K562 (cell line): ENCODE measurements around the gene NR6A1. TPM values are rescaled to one million over a fixed set of nuclear protein-coding genes. Genes with fewer than 3 reads are reported as not detected.
A peak's percentile ranks its signal among the peaks of the same experiment; 100 is the strongest.

Source experiments
- ATF3 ChIP-seq, 2 experiments: fragments of 450-650 bp in 1 of 2; sonication (generic) in 1 of 2; formaldehyde crosslinking in 1 of 2; IDR thresholded peaks in 1 of 2; conservative IDR thresholded peaks in 1 of 2; 2 replicates each; pipeline versions ENCODE4 v1.6.1 to v1.8.1; 2016 to 2023; ENCODE audit warnings: mild to moderate bottlenecking in 2 of 2, moderate library complexity in 2 of 2, inconsistent platforms in 1 of 2, missing genetic modification reagents in 1 of 2
- ATF6 ChIP-seq: sonication (generic); formaldehyde crosslinking; IDR thresholded peaks from 2 replicates; pipeline ENCODE4 v1.4.0; 2020; ENCODE audit warnings: mild to moderate bottlenecking, missing genetic modification reagents
- EGR1 ChIP-seq: fragments of 450-650 bp; conservative IDR thresholded peaks from 2 replicates; pipeline ENCODE4 v1.6.1; 2017; ENCODE audit warnings: mild to moderate bottlenecking
- EP400 ChIP-seq: fragments of 450-650 bp; IDR thresholded peaks from 2 replicates; pipeline ENCODE4 v1.6.1; 2017; ENCODE audit warnings: antibody characterized with exemption, mild to moderate bottlenecking, moderate library complexity
- FOSL1 ChIP-seq: fragments of 200-800 bp; sonication (Bioruptor generic); conservative IDR thresholded peaks from 2 replicates; pipeline ENCODE4 v1.6.1; 2016; ENCODE audit warnings: missing genetic modification characterization, missing compliant biosample characterization
- HMBOX1 ChIP-seq: sonication (generic); IDR thresholded peaks from 2 replicates; pipeline ENCODE4 v1.6.1; 2016
- NR2C2 ChIP-seq, 2 experiments: fragments of 200-800 bp in 1 of 2; sonication (Bioruptor generic) in 1 of 2; sonication (generic) in 1 of 2; formaldehyde crosslinking in 1 of 2; IDR thresholded peaks; 2 replicates each; pipeline versions ENCODE4 v1.6.1 to v1.8.0; 2016 to 2022; ENCODE audit warnings: mild to moderate bottlenecking in 1 of 2, missing compliant biosample characterization in 1 of 2, missing genetic modification characterization in 1 of 2, missing genetic modification reagents in 1 of 2
- PHF21A ChIP-seq: fragments of 450-650 bp; IDR thresholded peaks from 2 replicates; pipeline ENCODE4 v1.6.1; 2017; ENCODE audit warnings: low read depth, borderline replicate concordance
- POU5F1 ChIP-seq: fragments of 150-350 bp; IDR thresholded peaks from 2 replicates; pipeline ENCODE4 v1.6.1; 2014; ENCODE audit warnings: borderline replicate concordance, low read length, low read depth, mild to moderate bottlenecking; ENCODE audit not compliant: partially characterized antibody
- PRDM10 ChIP-seq: fragments of 450-650 bp; IDR thresholded peaks from 2 replicates; pipeline ENCODE4 v1.6.1; 2018; ENCODE audit not compliant: partially characterized antibody
- RCOR1 ChIP-seq, 2 experiments: IDR thresholded peaks; 2 replicates each; pipeline ENCODE4 v1.6.1; 2012; ENCODE audit warnings: low read depth in 2 of 2, low read length in 2 of 2, borderline replicate concordance in 1 of 2, improper control_type of control experiment in 1 of 2
- TFAP4 ChIP-seq: sonication (generic); formaldehyde crosslinking; IDR thresholded peaks from 2 replicates; pipeline ENCODE4 v1.8.0; 2022; ENCODE audit warnings: missing genetic modification reagents, mild to moderate bottlenecking, moderate library complexity, borderline replicate concordance
- VEZF1 ChIP-seq: fragments of 200-800 bp; sonication (Bioruptor generic); IDR thresholded peaks from 2 replicates; pipeline ENCODE4 v1.6.1; 2017; ENCODE audit warnings: missing genetic modification characterization, missing compliant biosample characterization
- WHSC1 ChIP-seq: IDR thresholded peaks from one replicate; pipeline ENCODE4 v1.6.1; 2012; ENCODE audit warnings: low read length, control low read depth, inconsistent platforms
- YY1 ChIP-seq, 3 experiments: IDR thresholded peaks; 2 replicates each; pipeline ENCODE4 v1.6.1; 2011; ENCODE audit warnings: low read length in 2 of 3, mild to moderate bottlenecking in 2 of 3, moderate library complexity in 2 of 3, borderline replicate concordance in 1 of 3, control low read depth in 1 of 3, low read depth in 1 of 3; ENCODE audit not compliant: insufficient read depth in 3 of 3, insufficient replicate concordance in 2 of 3, control insufficient read depth in 1 of 3, insufficient read length in 1 of 3; ENCODE audit errors: extremely low read depth in 1 of 3
- ZBED1 ChIP-seq: IDR thresholded peaks from 2 replicates; pipeline ENCODE4 v1.6.1; 2014
- polyA plus RNA-seq, 8 experiments: library from polyadenylated mRNA; depleted of rRNA in 4 of 8; stranded (reverse) in 5 of 8; unstranded in 3 of 8; fragments of >200 nt; fragmentation: Nextera tagmentation in 2 of 8; fragmentation: Illumina TruSeq in 1 of 8; extraction: Ambion mirVana in 2 of 8; extraction: Trizol in 1 of 8; gene quantifications; 2 replicates each; pipeline versions ENCODE4 v1.2.1 to v1.2.3, GENCODE V29; 2011 to 2014; ENCODE audit warnings: inconsistent platforms in 1 of 8, missing spikeins in 1 of 8
- total RNA-seq, 7 experiments: library from RNA; depleted of rRNA in 6 of 7; stranded (reverse); fragments of >200 nt in 6 of 7; fragmentation: Illumina TruSeq in 2 of 7; extraction: Trizol in 2 of 7; gene quantifications; 2 replicates each; pipeline versions ENCODE4 v1.2.1 to v1.2.3, GENCODE V29; 2011 to 2021; ENCODE audit warnings: low replicate concordance in 1 of 7

NR6A1 gene
- total and polyA plus RNA-seq, 9 of the 15 experiments (the other 6 are each of a cell fraction or from before 2014, with no cell fraction given): 9.7 to 55.4 (median 28.3) TPM

- TF ChIP-seq VEZF1: peak; percentile 65
- TF ChIP-seq ZBED1: no peak
- peak in 1 of 3 experiments; percentile 13 for TF ChIP-seq YY1 (IDR thresholded peaks at IDR 0.05; ENCODE audit: borderline replicate concordance in 1 of 3, control insufficient read depth in 1 of 3, extremely low read depth in 1 of 3, insufficient read depth in 3 of 3, insufficient read length in 1 of 3, insufficient replicate concordance in 2 of 3, low read depth in 1 of 3, low read length in 2 of 3)
- TF ChIP-seq HMBOX1: peak; percentile 85
- peak; percentile 75 for TF ChIP-seq FOSL1 (tag)
- peak; percentile 12; the same call in 1 of the 2 replicates for TF ChIP-seq TFAP4
- TF ChIP-seq ATF3 (IDR thresholded peaks at IDR 0.05): peak; percentile 91
- no peak for TF ChIP-seq ATF3 (CRISPR knock-in tag; conservative IDR thresholded peaks at IDR 0.05)
- peak; percentile 31 for TF ChIP-seq EGR1
- TF ChIP-seq NR2C2 (CRISPR knock-in tag; IDR thresholded peaks at IDR 0.05): no peak
- no peak for TF ChIP-seq NR2C2 (tag; IDR thresholded peaks at IDR 0.05)
- no peak for TF ChIP-seq POU5F1
- no peak for TF ChIP-seq EP400
- no peak for TF ChIP-seq ATF6 (CRISPR knock-in tag)
- TF ChIP-seq PRDM10: peak; percentile 76
- TF ChIP-seq RCOR1 (IDR thresholded peaks at IDR 0.05; ENCODE audit: borderline replicate concordance in 1 of 2, low read depth in 2 of 2, low read length in 2 of 2): no peak
- TF ChIP-seq PHF21A: no peak
- no peak for TF ChIP-seq WHSC1
These were observed 41.3 kb upstream of the NR6A1 start (continued) for GRCh38 chr9:124812441-124812876.
